Transverse colon (tissue), 4 donors: ENCODE measurements around the gene NT5E. TPM values are rescaled to one million over a fixed set of nuclear protein-coding genes. Genes with fewer than 3 reads are reported as not detected.

Experiments used
- DNase-seq: peaks from one replicate; pipeline ENCODE4 v3.0.0-alpha.2; 2019
- H3K27ac ChIP-seq, 4 donors: fragments of 200-600 bp; sonication (generic); 2 replicates each; pipeline ENCODE4 v1.5.1; 2016 to 2018; ENCODE audit warnings: inconsistent platforms in 4 of 4
- H3K27me3 ChIP-seq: fragments of 200-600 bp; sonication (generic); 2 replicates; pipeline ENCODE4 v1.5.1; 2017; ENCODE audit warnings: inconsistent platforms
- H3K36me3 ChIP-seq, 4 donors: fragments of 200-600 bp; sonication (generic); 2 replicates each; pipeline ENCODE4 v1.5.1; 2017 to 2019; ENCODE audit warnings: inconsistent platforms in 4 of 4
- H3K4me1 ChIP-seq, 4 donors: fragments of 200-600 bp; sonication (generic); 2 replicates each; pipeline ENCODE4 v1.5.1; 2017 to 2020; ENCODE audit warnings: inconsistent platforms in 4 of 4
- H3K4me3 ChIP-seq, 4 donors: fragments of 200-600 bp; sonication (generic); 1 replicate in 1 of 4; 2 replicates in 3 of 4; pipeline versions ENCODE4 v1.5.1 to v1.6.1; 2017 to 2019; ENCODE audit warnings: inconsistent platforms in 4 of 4
- H3K9me3 ChIP-seq, 2 donors: fragments of 200-600 bp; sonication (generic); 2 replicates each; pipeline ENCODE4 v1.5.1; 2017 to 2019; ENCODE audit warnings: inconsistent platforms in 2 of 2
- EP300 ChIP-seq: sonication (generic); formaldehyde crosslinking; IDR thresholded peaks from one replicate; pipeline ENCODE4 v1.6.1; 2017; ENCODE audit warnings: antibody characterized with exemption, low read depth
- POLR2A ChIP-seq: fragments of 450-650 bp; IDR thresholded peaks from one replicate; pipeline ENCODE4 v1.6.1; 2016; ENCODE audit warnings: antibody characterized with exemption, mild to moderate bottlenecking, moderate library complexity
- POLR2AphosphoS5 ChIP-seq, 3 donors: sonication (generic); formaldehyde crosslinking; IDR thresholded peaks; one replicate each; pipeline ENCODE4 v1.6.1; 2016; ENCODE audit warnings: antibody characterized with exemption in 3 of 3
- WGBS, 2 donors: methylation state at CpG; one replicate each; pipeline ENCODE4 v1.1.5; 2018; ENCODE audit warnings: low coverage in 1 of 2; 5-methylcytosine and 5-hydroxymethylcytosine counted together
- in situ Hi-C, 4 donors: fragments of 200-750 bp; cut with MboI; loops; one replicate each; pipeline versions ENCODE4 v1.15.0 to v1.15.1; 2017; ENCODE audit warnings: low sequenced_read_pairs in 3 of 4, low pct_ligation_motif_present in 1 of 4, low pct_unique_long_range_greater_than_20kb in 1 of 4
- intact Hi-C: fragments of 100-400 bp; cut with DNase I; formaldehyde crosslinking; loops from one replicate; pipeline ENCODE4 v1.15.1; 2023; ENCODE audit warnings: low total_unique reads
- total RNA-seq, 4 donors: library from RNA; depleted of rRNA; stranded (reverse); fragments of >200 nt; gene quantifications; one replicate each; pipeline ENCODE4 v1.1.0, GENCODE V29; 2016
- TF ChIP-seq, protein P1 (sequence below), 5 experiments: fragments of 200-600 bp in 3 of 5; fragments of 450-650 bp in 2 of 5; sonication (generic) in 3 of 5; IDR thresholded peaks; 1 replicate in 2 of 5; 2 replicates in 3 of 5; pipeline ENCODE4 v1.5.1; 2016 to 2017; ENCODE audit warnings: antibody characterized with exemption in 5 of 5, inconsistent platforms in 3 of 5, mild to moderate bottlenecking in 2 of 5, moderate library complexity in 1 of 5

NT5E gene
- total RNA-seq, 4 donors from 2014 or later = 10.5 to 71.8 (median 31.5) TPM

DNA sequence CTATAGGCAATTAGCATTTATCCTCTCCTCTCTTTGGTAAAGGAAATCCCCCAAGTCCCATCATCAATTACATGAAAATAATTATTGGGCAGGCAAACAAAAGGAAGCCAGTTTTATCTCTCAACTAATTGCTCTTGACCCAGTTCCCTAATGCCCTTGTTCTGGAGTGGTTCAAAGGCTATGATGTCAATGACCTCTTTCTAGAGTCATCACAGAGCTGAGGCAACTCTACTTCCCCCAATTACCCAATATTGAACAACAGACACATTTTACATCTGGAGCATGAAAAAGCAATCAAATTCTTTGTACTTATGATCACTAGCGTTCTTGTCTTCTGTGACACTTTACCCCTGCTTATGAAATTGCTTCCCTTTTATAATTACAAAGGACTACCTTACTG lies 43.5 kb downstream of the NT5E start:
- in situ Hi-C loops (no loop called here), intact Hi-C loops (no loop called here)
- no peaks in the 10 kb centered on the region for H3K4me1 ChIP-seq
- no peak for TF ChIP-seq POLR2A
- TF ChIP-seq, protein P1, sequence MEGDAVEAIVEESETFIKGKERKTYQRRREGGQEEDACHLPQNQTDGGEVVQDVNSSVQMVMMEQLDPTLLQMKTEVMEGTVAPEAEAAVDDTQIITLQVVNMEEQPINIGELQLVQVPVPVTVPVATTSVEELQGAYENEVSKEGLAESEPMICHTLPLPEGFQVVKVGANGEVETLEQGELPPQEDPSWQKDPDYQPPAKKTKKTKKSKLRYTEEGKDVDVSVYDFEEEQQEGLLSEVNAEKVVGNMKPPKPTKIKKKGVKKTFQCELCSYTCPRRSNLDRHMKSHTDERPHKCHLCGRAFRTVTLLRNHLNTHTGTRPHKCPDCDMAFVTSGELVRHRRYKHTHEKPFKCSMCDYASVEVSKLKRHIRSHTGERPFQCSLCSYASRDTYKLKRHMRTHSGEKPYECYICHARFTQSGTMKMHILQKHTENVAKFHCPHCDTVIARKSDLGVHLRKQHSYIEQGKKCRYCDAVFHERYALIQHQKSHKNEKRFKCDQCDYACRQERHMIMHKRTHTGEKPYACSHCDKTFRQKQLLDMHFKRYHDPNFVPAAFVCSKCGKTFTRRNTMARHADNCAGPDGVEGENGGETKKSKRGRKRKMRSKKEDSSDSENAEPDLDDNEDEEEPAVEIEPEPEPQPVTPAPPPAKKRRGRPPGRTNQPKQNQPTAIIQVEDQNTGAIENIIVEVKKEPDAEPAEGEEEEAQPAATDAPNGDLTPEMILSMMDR (IDR thresholded peaks at IDR 0.05) = no peak
- no peak for TF ChIP-seq EP300
- no peak for TF ChIP-seq POLR2AphosphoS5 (IDR thresholded peaks at IDR 0.05)
- no peak overlapping the region for H3K27ac ChIP-seq
- H3K4me3 ChIP-seq = no peak overlapping the region
- 88 to 93% methylated on average over 1 of the region's 1 CpG for WGBS, 2 donors
- no peak for DNase-seq
- no peaks in the 10 kb centered on the region for H3K9me3 ChIP-seq
- H3K36me3 ChIP-seq = no peaks in the 10 kb centered on the region
- no peaks in the 10 kb centered on the region for H3K27me3 ChIP-seq

DNA sequence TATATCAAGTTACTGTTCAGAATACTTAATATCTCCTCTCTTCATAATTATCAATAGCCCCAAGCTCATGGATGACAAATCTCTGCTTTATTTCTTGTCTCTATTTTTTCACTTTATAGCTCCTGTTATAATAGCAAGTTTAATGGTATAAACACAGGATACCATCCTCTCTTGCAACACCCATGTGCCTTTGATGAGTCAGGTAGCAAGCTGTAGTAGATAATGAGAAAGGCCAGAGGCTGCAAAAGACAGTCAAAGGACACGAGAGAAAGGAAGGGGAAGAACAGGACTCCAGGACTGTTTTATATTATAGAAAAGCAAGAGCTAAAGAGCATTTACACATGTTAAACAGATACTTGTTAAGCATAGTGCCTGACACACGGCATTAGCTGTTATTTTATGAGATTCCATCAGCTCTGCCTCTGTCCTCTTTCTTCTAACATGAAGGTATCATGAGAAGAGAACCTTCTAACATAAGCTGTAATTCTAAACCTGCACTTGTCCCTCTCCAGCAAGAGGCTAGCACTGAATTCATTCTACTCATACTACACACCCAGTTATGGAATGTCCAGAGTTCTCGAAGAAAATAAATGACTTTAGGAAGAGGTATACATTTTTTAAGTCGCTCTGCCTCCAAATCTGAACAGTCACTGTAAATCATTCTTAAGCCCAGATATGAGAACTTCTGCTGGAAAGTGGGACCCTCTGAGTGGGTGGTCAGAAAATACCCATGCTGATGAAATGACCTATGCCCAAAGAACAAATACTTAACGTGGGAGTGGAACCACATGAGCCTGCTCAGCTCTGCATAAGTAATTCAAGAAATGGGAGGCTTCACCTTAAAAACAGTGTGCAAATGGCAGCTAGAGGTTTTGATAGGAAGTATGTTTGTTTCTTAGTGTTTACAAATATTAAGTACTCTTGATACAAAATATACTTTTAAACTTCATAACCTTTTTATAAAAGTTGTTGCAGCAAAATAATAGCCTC lies 45.0 kb downstream of the NT5E start:
- intact Hi-C loops = no loop called here
- no peak overlapping the region for H3K27ac ChIP-seq

DNA sequence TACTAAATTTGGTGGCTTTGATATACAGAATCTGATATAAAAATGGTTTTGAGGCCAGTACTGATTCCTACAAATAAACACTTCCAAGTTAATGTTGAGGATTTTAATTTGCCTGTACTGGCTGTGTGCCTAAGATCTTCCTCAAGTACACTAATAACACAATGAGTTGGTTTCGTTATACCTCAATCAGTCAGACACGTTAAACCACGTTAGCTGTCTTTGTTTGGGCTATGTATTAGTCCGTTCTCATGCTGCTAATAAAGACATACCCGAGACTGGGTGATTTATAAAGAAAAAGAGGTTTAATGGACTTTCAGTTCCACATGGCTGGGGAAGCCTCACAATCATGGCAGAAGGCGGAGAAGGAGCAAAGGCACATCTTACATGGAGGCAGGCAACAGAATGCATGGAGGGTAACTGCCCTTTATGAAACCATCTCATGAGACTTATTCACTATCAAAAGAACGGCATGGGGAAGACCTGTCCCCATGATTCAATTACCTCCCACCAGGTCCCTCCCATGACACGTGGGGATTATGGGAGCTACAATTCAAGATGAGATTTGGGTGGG lies 46.2 kb downstream of the NT5E start:
- WGBS, 2 donors = 85 to 88% methylated on average over 3 to 8 of the region's 8 CpGs
- Histone ChIP-seq H3K4me1 (peaks cover 0 to 5% (median 4%) of the 10 kb centered on the region in 4 donors), H3K27me3 (no peaks in the 10 kb centered on the region), H3K27ac (no peak overlapping the region), H3K36me3 (no peaks in the 10 kb centered on the region), H3K9me3 (no peaks in the 10 kb centered on the region), H3K4me3 (no peak overlapping the region)
- no peak for DNase-seq
- in situ Hi-C loops (no loop called here), intact Hi-C loops (no loop called here)
- TF ChIP-seq, protein P1 (IDR thresholded peaks at IDR 0.05) = no peak

More for the DNA sequence above, 45.0 kb downstream of the NT5E start:
- Histone ChIP-seq H3K9me3 (no peaks in the 10 kb centered on the region), H3K4me3 (no peak overlapping the region), H3K36me3 (no peaks in the 10 kb centered on the region), H3K27me3 (no peaks in the 10 kb centered on the region), H3K4me1 (peaks cover 0 to 5% (median 4%) of the 10 kb centered on the region in 4 donors)
- no peak for TF ChIP-seq POLR2A
- no peak for TF ChIP-seq POLR2AphosphoS5 (IDR thresholded peaks at IDR 0.05)
- no peak for TF ChIP-seq EP300
- TF ChIP-seq, protein P1 (IDR thresholded peaks at IDR 0.05) = no peak
- in situ Hi-C loops = no loop called here
- 69 to 80% methylated on average over 4 to 5 of the region's 5 CpGs for WGBS, 2 donors
- DNase-seq = no peak

DNA sequence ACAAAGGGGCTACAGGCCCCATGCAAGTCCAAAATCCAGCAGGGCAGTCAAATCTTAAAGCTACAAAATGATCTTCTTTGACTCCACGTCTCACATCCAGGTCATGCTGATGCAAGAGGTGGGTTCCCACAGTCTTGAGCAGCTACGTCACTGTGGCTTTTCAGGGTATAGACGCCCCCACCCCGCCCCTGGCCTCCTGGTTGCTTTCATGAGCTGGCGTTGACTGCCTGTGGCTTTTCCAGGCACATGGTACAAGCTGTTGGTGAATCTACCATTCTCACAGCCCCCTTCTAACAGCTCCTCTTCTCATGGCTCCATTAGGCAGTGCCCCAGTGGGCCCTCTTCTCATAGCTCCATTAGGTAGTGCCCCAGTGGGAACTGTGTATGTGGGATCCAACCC lies 47.0 kb downstream of the NT5E start:
- H3K4me3 ChIP-seq = no peak overlapping the region
- no peak overlapping the region for H3K27ac ChIP-seq
- peaks cover 0 to 5% (median 4%) of the 10 kb centered on the region in 4 donors for H3K4me1 ChIP-seq
- no peaks in the 10 kb centered on the region for H3K9me3 ChIP-seq
- no peaks in the 10 kb centered on the region for H3K36me3 ChIP-seq
- H3K27me3 ChIP-seq = no peaks in the 10 kb centered on the region
- WGBS, 2 donors = 90% methylated on average over 2 to 5 of the region's 5 CpGs
- TF ChIP-seq EP300 = no peak
- TF ChIP-seq, protein P1 (IDR thresholded peaks at IDR 0.05) = no peak
- TF ChIP-seq POLR2A = no peak
- TF ChIP-seq POLR2AphosphoS5 (IDR thresholded peaks at IDR 0.05) = no peak
- intact Hi-C loops = no loop called here
- in situ Hi-C loops = no loop called here
- no peak for DNase-seq
